Mucosa of stomach (tissue), 1 donor: Measurements from ENCODE around the gene CCNA2.
A peak's percentile ranks its signal among the peaks of the same experiment; 100 is the strongest.

Experiments used
- H3K27me3 ChIP-seq: one replicate; pipeline ENCODE4 v1.7.0; 2013; ENCODE audit warnings: mild to moderate bottlenecking, low read length; ENCODE audit not compliant: control insufficient read depth, insufficient read depth
- H3K36me3 ChIP-seq: one replicate; pipeline ENCODE4 v1.7.0; 2013; ENCODE audit warnings: low read length; ENCODE audit not compliant: control insufficient read depth, insufficient read depth
- H3K4me1 ChIP-seq: one replicate; pipeline ENCODE4 v1.7.0; 2013; ENCODE audit warnings: mild to moderate bottlenecking, low read length; ENCODE audit not compliant: control insufficient read depth, insufficient read depth
- H3K4me3 ChIP-seq: one replicate; pipeline ENCODE4 v1.7.0; 2013; ENCODE audit warnings: low read length
- H3K9ac ChIP-seq: one replicate; pipeline ENCODE4 v1.7.0; 2013; ENCODE audit warnings: mild to moderate bottlenecking, low read length, moderate library complexity
- H3K9me3 ChIP-seq: one replicate; pipeline ENCODE4 v1.7.0; 2013; ENCODE audit warnings: mild to moderate bottlenecking, low read length, moderate library complexity; ENCODE audit not compliant: control insufficient read depth
- donor health status: Pancreatic carcinoma.

The CCNA2 gene

DNA sequence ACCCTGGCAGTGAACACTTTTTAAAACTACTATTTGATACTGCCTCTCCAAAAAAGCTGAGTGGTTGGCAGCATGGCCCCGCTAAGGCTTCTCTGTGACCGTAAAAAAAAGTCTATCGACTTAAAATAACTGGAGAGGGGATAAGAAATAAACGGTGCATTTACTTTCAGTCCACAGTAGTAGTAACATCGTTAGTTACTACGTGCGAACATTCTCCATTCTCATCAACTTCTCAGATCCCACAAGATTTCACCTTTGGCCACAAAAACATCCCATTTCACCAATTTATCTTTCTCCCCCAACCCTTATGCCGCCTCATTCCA is 23.1 kb downstream of the CCNA2 start:
- peak overlapping the region; percentile 91 for H3K9ac ChIP-seq
- peaks cover 5% of the 10 kb centered on the region for H3K4me1 ChIP-seq
- H3K27me3 ChIP-seq: no peaks in the 10 kb centered on the region
- H3K9me3 ChIP-seq: no peaks in the 10 kb centered on the region
- H3K36me3 ChIP-seq: no peaks in the 10 kb centered on the region
- peak overlapping the region; percentile 88 for H3K4me3 ChIP-seq

DNA sequence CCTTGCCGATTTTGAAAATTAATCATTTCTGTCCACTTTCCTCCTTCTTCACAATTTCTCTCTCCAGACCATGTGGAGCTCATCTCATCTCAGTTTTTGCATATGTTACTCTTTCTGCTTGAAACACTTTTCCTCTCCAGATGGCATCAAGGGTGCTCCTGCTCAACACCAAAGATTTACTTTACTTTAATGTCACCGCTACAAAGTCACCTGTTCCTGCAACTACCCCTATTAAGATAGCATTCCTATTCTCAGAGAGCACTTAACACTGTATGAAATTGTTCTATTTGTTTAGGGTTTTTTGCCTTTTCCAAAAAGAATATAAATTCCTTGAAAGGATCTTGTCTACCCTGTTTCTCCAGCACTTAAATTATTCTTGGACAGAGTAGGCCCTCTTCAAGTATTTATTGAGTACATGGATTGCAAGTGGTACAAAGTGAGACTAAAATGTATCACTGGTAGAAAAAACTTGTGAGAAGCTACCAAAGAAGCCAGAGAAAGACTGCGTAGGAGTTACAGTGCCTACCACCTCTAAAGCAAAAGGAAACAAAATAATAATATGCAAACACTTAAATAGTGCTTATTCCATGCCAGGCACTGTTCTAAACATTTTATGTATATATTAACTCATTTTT is 23.7 kb downstream of the CCNA2 start:
- H3K4me3 ChIP-seq: no peak overlapping the region
- no peaks in the 10 kb centered on the region for H3K27me3 ChIP-seq
- H3K9ac ChIP-seq: no peak overlapping the region
- H3K9me3 ChIP-seq: no peaks in the 10 kb centered on the region
- H3K4me1 ChIP-seq: peaks cover 5% of the 10 kb centered on the region
- H3K36me3 ChIP-seq: no peaks in the 10 kb centered on the region

DNA sequence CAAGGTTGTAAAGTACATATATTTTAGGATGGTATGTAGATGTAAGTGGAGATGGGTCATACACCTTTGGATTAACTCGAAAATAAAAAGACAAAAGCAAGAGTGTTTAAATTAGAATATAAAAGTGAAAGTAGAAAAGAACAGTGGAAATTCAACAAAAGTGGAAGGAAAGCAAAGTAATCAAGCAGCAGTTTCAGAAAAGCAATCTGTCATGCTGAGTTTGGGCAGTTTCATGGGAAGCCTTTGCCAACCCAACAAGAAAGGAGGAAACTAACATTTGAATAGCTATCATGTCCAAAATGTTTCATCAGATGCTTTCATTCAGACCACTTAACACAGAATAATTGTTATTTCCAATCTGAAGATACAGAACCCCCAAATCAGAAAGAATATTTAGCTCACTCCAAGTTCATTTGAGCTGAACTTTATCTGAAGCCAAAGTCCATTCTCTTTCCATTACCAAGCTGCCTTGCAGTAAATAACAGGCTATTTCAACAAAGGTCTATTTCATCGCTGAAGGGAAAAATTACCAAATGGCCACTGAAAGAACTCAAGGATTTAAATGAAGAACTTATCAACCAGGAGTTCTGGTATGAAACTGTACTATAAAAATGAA is 24.4 kb downstream of the CCNA2 start:
- no peaks in the 10 kb centered on the region for H3K36me3 ChIP-seq
- H3K4me1 ChIP-seq: peaks cover 5% of the 10 kb centered on the region
- H3K9me3 ChIP-seq: no peaks in the 10 kb centered on the region
- no peak overlapping the region for H3K9ac ChIP-seq
- no peak overlapping the region for H3K4me3 ChIP-seq
- H3K27me3 ChIP-seq: no peaks in the 10 kb centered on the region

DNA sequence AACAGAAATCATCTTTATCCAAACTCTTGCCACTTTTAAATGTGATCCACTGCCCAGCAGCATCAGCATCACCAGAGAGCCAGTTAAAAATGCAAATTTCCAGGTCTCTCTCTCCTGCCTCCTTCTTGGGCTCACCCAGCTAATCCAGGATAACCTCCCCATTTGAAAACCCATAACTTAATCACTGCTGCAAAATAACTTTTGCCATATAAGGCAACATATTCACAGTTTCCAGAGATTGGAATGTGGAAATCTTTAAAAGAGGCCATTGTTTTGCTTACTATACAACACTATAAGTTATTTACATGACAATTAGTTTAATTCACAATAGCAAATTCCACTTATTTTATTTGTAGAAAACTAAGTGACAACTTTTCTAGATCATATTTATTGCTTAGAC is 27.4 kb downstream of the CCNA2 start:
- H3K36me3 ChIP-seq: no peaks in the 10 kb centered on the region
- no peak overlapping the region for H3K4me3 ChIP-seq
- H3K4me1 ChIP-seq: peaks cover 5% of the 10 kb centered on the region
- no peak overlapping the region for H3K9ac ChIP-seq
- no peaks in the 10 kb centered on the region for H3K9me3 ChIP-seq
- no peaks in the 10 kb centered on the region for H3K27me3 ChIP-seq

DNA sequence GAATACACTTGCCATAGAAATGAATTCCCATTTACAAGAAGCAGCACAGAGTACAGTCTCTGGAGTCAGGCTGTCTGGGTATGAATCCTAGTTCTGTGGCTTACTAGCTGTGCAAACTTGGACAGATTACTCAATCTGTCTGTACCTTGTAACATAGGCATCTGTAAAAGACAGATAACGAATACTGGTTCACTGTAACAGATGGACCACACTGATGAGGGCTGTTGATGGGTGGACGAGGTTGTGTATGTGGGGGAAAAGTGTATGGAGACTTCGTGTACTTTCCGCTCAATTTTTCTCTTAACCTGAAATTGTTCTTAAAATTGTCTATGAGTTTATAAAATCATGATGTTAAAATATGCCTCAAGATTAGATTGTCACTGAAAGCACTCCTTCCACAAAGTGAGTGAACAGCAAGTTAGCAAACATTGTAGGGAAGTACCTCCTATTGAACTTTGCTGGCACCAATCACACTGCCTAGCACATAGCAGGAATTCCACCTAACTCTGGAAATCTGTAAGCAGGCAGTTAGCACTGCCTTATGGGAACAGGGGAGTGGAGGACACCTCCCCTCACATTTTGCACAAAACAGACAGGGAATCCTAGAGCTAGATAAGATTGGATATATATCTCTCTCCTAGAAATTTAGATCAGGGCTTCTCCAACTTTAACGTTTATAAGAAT is 29.0 kb downstream of the CCNA2 start:
- Histone ChIP-seq H3K27me3 (no peaks in the 10 kb centered on the region), H3K9me3 (no peaks in the 10 kb centered on the region), H3K4me1 (no peaks in the 10 kb centered on the region), H3K9ac (no peak overlapping the region), H3K36me3 (no peaks in the 10 kb centered on the region), H3K4me3 (no peak overlapping the region)

DNA sequence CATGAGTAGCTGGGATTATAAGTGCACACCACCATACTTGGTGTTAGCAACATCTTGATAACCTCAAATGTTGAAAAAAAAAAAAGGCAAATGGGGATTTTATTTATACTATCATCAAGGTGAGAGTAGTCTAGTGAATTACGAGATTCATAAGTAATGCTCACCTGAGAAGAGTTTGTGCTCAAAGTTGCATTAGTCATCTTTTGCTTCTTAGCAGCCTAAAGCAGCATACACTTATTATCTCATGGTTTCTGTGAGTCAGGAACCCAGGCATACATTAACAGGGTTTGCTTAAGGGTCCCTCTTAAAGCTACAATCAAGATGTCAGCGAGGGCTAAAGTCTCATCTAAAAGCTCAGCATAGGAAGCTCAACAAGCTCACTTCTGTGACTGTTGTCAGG is 30.7 kb downstream of the CCNA2 start:
- Histone ChIP-seq H3K4me1 (no peaks in the 10 kb centered on the region), H3K9ac (no peak overlapping the region), H3K4me3 (no peak overlapping the region), H3K27me3 (no peaks in the 10 kb centered on the region), H3K9me3 (no peaks in the 10 kb centered on the region), H3K36me3 (no peaks in the 10 kb centered on the region)

DNA sequence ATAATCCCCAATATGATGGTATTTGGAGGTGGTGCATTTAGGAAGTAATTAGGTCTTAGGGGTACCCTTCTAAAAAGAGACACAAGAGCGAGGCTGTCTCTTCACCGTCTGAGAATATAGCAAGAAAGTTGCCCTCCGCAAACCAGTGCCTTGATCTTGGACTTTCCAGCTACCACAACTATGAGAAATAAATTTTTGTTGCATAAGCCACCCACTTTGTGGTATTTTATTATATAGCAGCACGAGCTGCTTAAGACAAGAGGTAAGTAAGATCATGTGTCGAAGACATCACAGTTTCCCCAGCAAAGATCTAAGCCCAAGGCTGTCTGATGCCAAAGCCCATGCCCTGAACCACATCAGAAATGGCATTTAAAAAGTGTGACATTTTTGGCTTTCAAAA is 32.2 kb downstream of the CCNA2 start:
- Histone ChIP-seq H3K9ac (no peak overlapping the region), H3K9me3 (no peaks in the 10 kb centered on the region), H3K4me3 (no peak overlapping the region), H3K36me3 (no peaks in the 10 kb centered on the region), H3K4me1 (no peaks in the 10 kb centered on the region), H3K27me3 (peaks cover 3% of the 10 kb centered on the region)

DNA sequence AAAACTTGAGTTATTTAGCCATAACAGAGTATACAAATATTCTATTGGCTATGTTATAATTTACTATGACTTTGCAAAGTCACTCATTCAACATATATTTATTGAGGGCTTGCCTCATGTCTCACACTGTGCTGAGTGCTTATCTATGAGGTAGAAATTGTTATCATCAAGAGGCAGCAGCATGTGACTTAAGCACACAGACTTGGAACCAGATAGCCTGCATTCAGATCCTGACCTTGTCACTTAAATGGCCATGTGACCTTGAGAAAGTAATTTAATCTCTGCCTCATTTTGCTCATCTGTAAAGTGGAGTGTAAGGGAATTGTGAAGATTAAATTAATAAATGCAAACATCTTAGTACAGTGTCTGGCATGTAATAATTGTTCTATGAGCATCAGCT is 32.7 kb downstream of the CCNA2 start:
- Histone ChIP-seq H3K4me1 (no peaks in the 10 kb centered on the region), H3K27me3 (peaks cover 3% of the 10 kb centered on the region), H3K9me3 (no peaks in the 10 kb centered on the region), H3K4me3 (no peak overlapping the region), H3K9ac (no peak overlapping the region), H3K36me3 (no peaks in the 10 kb centered on the region)

DNA sequence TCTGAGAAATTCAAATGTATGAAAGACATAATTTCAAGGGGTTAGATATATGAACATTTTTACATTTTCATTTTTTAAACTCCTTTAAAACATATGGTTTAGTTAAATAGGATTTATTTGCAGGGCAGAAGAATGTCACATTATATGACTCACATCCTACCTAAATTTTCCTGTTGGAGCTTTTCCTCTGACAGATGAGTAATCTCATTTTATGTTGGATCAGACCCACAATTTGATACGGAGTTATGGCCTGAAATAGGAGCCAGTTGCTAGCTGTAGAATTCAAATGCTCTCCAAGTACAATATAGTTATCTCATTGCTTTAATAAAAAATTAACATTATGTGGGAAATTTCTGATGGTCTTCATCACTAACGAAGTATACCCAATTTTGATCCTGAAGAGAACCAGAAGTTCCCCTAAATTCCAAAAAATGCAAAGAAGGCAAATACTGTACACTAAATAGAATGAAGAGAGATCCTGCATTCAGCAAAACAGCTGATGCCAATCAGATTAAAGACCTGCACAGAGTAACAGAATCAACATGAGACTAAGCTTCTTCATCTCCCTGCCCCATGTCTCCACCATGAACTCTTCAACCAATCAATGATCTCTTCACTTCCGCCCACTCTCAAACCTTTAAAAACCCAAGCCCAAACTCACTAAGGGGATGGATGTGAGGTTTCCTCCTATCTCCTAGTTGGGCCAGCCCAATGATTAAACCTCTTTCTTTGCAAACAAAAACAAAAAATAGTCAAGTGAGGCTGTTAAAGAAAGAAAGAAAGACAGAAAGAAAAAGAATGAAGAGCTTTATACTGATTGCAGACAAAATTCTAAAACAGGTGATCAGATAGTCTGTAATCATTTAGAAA is 33.5 kb downstream of the CCNA2 start:
- Histone ChIP-seq H3K4me3 (no peak overlapping the region), H3K27me3 (peaks cover 3% of the 10 kb centered on the region), H3K9ac (no peak overlapping the region), H3K4me1 (no peaks in the 10 kb centered on the region), H3K36me3 (no peaks in the 10 kb centered on the region), H3K9me3 (no peaks in the 10 kb centered on the region)

DNA sequence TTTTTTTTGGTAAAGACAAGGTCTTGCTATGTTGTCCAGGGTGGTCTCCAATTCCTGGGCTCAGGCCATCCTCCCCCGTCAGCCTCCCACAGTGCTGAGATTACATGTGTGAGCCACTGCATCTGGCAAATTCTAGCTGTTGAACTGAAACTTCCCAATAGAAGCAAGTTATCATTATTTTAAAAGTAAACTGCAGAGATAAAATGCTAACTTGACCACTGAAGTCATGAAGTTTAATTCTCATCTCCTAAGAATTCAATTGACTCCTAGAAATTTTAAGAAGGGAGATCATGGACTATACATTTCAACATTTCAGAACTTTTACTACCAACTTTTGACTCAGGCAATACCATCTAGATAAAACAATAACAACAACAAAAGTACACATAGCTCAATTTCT is 34.2 kb downstream of the CCNA2 start:
- Histone ChIP-seq H3K36me3 (no peaks in the 10 kb centered on the region), H3K4me3 (no peak overlapping the region), H3K27me3 (peaks cover 3% of the 10 kb centered on the region), H3K4me1 (no peaks in the 10 kb centered on the region), H3K9ac (no peak overlapping the region), H3K9me3 (no peaks in the 10 kb centered on the region)

DNA sequence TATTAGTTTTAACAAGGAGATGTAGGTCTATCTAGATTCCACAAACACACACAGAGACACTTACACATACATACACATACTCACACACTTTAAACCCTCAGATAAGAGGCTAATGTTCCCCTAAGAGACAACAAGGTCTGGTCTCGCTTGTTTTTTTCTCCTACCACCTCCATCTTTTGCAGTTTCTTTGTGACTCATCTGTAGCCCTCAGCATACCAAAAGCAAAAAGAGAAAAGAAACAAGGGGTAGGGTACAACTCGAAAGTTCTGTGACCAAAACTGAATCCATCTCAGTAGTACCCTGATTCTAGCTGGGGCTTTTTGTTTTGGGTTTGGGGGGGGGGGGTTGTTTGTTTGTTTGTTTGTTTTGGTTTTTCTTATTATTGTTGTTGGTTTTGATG is 34.8 kb downstream of the CCNA2 start:
- H3K9me3 ChIP-seq: no peaks in the 10 kb centered on the region
- H3K36me3 ChIP-seq: no peaks in the 10 kb centered on the region
- no peaks in the 10 kb centered on the region for H3K4me1 ChIP-seq
- peaks cover 3% of the 10 kb centered on the region for H3K27me3 ChIP-seq
- no peak overlapping the region for H3K9ac ChIP-seq
- H3K4me3 ChIP-seq: no peak overlapping the region

DNA sequence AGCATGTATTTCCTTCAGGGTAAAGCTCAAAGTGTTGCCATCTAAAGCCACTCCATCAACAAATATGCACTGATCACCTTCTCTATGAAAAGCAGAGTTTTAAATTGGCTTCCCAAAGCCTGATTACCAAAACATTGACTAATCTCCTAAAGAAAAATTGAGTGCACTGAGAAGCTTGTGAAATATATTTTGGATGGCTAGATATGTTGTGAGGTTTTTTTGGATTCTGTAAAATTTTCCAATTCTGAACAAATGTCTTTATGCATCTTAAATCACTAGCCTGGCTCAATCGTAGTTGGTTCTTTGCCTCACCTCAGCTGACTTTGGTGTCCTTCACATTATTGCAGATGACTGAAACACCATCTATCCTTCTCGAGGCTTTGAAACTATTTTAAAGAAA is 37.5 kb downstream of the CCNA2 start:
- H3K9ac ChIP-seq: no peak overlapping the region
- H3K4me3 ChIP-seq: no peak overlapping the region
- H3K36me3 ChIP-seq: no peaks in the 10 kb centered on the region
- peaks cover 3% of the 10 kb centered on the region for H3K27me3 ChIP-seq
- no peaks in the 10 kb centered on the region for H3K9me3 ChIP-seq
- H3K4me1 ChIP-seq: no peaks in the 10 kb centered on the region
